Left lung (tissue), 10 donors: ENCODE measurements around the gene TNK1. TPM values are rescaled to one million over a fixed set of nuclear protein-coding genes. Genes with fewer than 3 reads are reported as not detected.
"Not testable (repeated sequence)": the region's sequence is repeated elsewhere in the genome, so short reads cannot be mapped to it uniquely, and the experiment has no call there.

Experiments used
- ATAC-seq: fragments of 200-7000 bp; cut with Tn5 transposase; one replicate; pipeline ENCODE4 v1.9.1; 2020; ENCODE audit warnings: moderate library complexity
- DNase-seq, 4 donors: peaks; one replicate each; pipeline ENCODE4 v3.0.0-alpha.2; 2013 to 2020
- H3K27ac ChIP-seq, 2 donors: fragments of 200-600 bp; sonication (generic) in 1 of 2; one replicate each; pipeline versions ENCODE4 v1.5.0 to v1.8.0; 2020 to 2021
- H3K27me3 ChIP-seq, 2 donors: fragments of 200-600 bp; sonication (generic) in 1 of 2; one replicate each; pipeline versions ENCODE4 v1.5.0 to v1.8.0; 2020 to 2021
- H3K36me3 ChIP-seq, 2 donors: fragments of 200-600 bp; sonication (generic) in 1 of 2; one replicate each; pipeline versions ENCODE4 v1.5.0 to v1.8.0; 2020 to 2021
- H3K4me1 ChIP-seq, 2 donors: fragments of 200-600 bp; one replicate each; pipeline ENCODE4 v1.8.0; 2021
- H3K4me3 ChIP-seq, 2 donors: fragments of 200-600 bp; sonication (generic) in 1 of 2; one replicate each; pipeline versions ENCODE4 v1.5.0 to v1.8.0; 2020 to 2021; ENCODE audit warnings: mild to moderate bottlenecking in 1 of 2
- H3K9me3 ChIP-seq, 2 donors: fragments of 200-600 bp; sonication (generic) in 1 of 2; one replicate each; pipeline versions ENCODE4 v1.5.0 to v1.8.0; 2020 to 2021
- intact Hi-C, 2 donors: fragments of 100-400 bp; cut with DNase I; formaldehyde crosslinking; loops; one replicate each; pipeline versions ENCODE4 v1.11.2 to v1.14.2; 2022
- polyA plus RNA-seq, 6 donors: library from polyadenylated mRNA; unstranded; fragments of 120-200 nt; gene quantifications; one replicate each; pipeline ENCODE4 v1.2.1, GENCODE V29; 2013; ENCODE audit not compliant: insufficient read length in 6 of 6
- total RNA-seq, 2 donors: library from RNA; stranded (reverse); fragmentation: NEBNext Ultra II Directional; extraction: Animal tissue kit (Norgen Biotek cat#: 25700); gene quantifications; one replicate each; pipeline ENCODE4 v1.2.1, GENCODE V29; 2021
- TF ChIP-seq, protein P1 (sequence below), 2 donors: fragments of 200-600 bp; sonication (generic) in 1 of 2; IDR thresholded peaks; one replicate each; pipeline versions ENCODE4 v1.5.0 to v1.8.0; 2021; ENCODE audit warnings: antibody characterized with exemption in 2 of 2
- donor health status: DM: no; HTN: yes; CAD: no.
- donor health status: DM: no; HTN: no; CAD: no.

TNK1 gene
- total and polyA plus RNA-seq, 8 donors = 5.3 to 8.7 (median 6.3) TPM

DNA sequence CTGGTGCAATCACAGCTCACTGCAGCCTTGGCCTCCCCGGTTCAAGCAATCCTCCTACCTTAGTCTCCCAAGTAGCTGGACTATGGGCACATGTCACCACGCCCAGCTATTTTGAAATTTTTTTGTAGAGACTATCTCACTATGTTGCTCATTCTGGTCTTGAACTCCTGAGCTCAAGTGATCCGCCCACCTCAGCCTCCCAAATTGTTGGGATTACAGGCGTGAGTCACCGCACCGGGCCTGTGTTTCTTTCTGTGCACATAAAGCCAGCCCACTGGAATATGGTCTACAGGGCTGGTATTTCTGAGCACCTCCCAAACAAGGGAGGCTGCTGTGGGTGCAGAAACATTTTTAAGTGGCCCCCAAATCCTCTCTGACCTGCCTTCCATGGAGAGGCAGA, 17.6 kb upstream of the TNK1 start:
- H3K27ac ChIP-seq = no peak overlapping the region
- no peaks in the 10 kb centered on the region for H3K4me1 ChIP-seq
- TF ChIP-seq, protein P1, sequence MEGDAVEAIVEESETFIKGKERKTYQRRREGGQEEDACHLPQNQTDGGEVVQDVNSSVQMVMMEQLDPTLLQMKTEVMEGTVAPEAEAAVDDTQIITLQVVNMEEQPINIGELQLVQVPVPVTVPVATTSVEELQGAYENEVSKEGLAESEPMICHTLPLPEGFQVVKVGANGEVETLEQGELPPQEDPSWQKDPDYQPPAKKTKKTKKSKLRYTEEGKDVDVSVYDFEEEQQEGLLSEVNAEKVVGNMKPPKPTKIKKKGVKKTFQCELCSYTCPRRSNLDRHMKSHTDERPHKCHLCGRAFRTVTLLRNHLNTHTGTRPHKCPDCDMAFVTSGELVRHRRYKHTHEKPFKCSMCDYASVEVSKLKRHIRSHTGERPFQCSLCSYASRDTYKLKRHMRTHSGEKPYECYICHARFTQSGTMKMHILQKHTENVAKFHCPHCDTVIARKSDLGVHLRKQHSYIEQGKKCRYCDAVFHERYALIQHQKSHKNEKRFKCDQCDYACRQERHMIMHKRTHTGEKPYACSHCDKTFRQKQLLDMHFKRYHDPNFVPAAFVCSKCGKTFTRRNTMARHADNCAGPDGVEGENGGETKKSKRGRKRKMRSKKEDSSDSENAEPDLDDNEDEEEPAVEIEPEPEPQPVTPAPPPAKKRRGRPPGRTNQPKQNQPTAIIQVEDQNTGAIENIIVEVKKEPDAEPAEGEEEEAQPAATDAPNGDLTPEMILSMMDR (IDR thresholded peaks at IDR 0.05) = no peak
- no peaks in the 10 kb centered on the region for H3K36me3 ChIP-seq
- ATAC-seq = no peak
- DNase-seq = no peak
- H3K4me3 ChIP-seq = no peak overlapping the region
- H3K27me3 ChIP-seq = peaks cover 0 to 4% of the 10 kb centered on the region in 2 donors
- intact Hi-C loops = no loop called here
- H3K9me3 ChIP-seq = no peaks in the 10 kb centered on the region

DNA sequence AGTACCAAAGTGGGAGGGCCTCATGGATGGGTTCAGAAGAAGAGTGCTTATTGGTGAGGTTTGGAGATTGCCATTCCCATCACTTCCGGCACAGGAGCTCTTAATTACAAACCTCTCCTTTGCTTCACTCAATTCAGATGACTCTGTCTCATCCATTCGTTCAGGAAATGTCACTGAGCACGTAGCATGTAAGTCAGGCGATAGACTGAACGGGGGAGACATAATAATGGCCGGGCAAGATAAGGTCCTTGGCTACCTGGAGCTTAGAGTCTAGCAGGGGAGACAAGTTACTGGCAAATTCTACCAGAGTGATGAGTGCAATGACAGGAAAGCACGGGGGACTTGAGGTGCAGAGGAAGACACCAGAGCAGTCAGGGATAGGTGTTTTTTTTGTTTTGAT, 14.9 kb upstream of the TNK1 start:
- H3K4me3 ChIP-seq, H3K4me1 ChIP-seq, H3K27ac ChIP-seq, H3K36me3 ChIP-seq, H3K9me3 ChIP-seq, intact Hi-C loops, H3K27me3 ChIP-seq, DNase-seq, ATAC-seq: not testable (repeated sequence)

DNA sequence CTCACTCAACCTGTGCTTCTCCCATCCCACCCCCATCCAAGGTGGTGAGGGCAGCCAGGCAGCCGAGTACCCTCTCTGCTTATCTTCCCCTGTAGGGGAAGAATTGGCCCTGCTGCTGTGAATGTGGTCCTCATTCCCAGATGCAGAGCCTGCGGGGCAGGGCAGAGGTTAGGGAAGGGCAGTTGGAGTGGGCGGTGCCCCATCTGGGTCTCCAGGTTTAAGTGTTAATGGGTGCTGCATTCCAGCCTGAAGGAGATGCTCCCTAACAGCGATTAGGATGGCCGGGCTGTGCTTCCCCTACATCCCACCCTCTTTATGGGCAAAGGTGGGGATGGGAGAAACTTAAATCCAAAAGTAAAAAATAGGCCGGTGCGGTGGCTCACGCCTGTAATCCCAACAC, 13.8 kb upstream of the TNK1 start:
- Histone ChIP-seq H3K27me3 (no peaks in the 10 kb centered on the region), H3K4me1 (no peaks in the 10 kb centered on the region), H3K4me3 (no peak overlapping the region), H3K27ac (no peak overlapping the region), H3K36me3 (no peaks in the 10 kb centered on the region), H3K9me3 (no peaks in the 10 kb centered on the region)
- no peak for DNase-seq
- intact Hi-C loops = no loop called here
- ATAC-seq = no peak
- TF ChIP-seq, protein P1 (IDR thresholded peaks at IDR 0.05) = no peak

DNA sequence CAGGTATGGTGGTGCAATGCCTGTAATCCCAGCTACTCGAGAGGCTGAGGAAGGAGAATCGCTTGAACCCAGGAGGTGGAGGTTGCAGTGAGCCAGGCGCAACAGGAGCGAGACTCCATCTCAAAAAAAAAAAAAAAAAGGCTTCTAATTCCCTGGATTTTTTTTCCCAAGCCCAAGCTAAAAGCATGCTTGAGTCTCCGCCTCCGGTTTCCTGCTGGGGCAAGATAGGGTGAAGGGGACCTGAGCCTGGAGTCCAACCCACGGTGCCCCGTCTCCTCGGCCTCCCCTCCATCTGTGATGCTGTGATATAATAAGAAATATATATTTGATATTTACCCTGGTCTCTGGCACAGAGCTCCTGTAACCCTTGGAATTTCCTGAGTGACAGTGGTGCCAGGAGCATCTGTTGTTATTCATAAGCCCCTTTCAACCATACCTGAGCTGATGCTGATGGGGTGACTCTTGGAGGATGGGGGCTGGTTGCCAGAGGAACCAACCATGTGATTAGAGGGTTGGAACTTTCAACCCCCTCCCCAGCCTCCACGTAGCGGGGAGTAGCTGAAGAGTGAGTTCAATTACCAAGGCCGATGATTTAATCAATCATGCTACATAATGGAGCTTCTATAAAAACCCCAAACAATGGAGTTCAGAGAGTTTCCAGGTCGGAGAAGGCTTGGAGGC, 12.8 kb upstream of the TNK1 start:
- Histone ChIP-seq H3K4me3 (no peak overlapping the region), H3K4me1 (no peaks in the 10 kb centered on the region), H3K27me3 (no peaks in the 10 kb centered on the region), H3K36me3 (no peaks in the 10 kb centered on the region), H3K9me3 (no peaks in the 10 kb centered on the region), H3K27ac (no peak overlapping the region)
- intact Hi-C loops = no loop called here
- DNase-seq (no peak), ATAC-seq (no peak)
- TF ChIP-seq, protein P1 (IDR thresholded peaks at IDR 0.05) = no peak

DNA sequence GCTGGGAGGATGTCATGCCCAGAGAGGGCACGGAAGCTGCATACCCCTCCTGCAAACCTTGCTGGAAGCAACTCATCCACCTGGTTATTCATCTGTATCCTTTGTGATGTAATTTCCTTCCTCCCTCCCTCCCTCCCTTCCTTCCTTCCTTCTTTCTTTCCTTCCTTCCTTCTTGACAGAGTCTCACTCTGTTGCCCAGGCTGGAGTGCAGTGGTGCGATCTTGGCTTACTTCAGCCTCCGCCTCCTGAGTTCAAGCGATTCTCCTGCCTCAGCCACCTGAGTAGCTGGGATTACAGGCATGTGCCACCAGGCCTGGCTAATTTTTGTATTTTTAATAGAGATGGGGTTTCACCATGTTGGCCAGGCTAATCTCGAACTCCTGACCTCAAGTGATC, 12.3 kb upstream of the TNK1 start:
- H3K27me3 ChIP-seq, H3K4me3 ChIP-seq, H3K27ac ChIP-seq, H3K4me1 ChIP-seq, ATAC-seq, H3K9me3 ChIP-seq, DNase-seq, intact Hi-C loops, H3K36me3 ChIP-seq: not testable (repeated sequence)

DNA sequence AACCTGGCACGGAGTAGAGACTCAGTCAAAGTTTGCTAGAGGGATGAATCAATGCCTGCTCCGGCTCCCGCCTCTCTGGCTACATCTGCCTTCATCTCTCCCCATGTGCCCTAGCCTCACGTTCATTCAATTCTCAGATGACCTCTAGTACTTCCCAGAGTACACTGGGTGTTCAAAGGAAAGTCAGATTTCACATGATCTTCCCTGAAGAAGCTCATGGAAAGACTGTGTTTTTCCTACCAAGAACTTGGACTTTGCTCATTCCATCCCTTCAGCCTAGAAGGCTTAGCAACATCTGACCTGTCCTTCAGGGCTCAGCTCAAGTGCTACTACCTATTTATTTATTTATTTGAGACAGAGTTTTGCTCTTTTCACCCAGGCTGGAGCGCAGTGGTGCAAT, 11.1 kb upstream of the TNK1 start:
- Histone ChIP-seq H3K27ac (no peak overlapping the region), H3K4me1 (no peaks in the 10 kb centered on the region), H3K36me3 (no peaks in the 10 kb centered on the region), H3K4me3 (no peak overlapping the region), H3K27me3 (no peaks in the 10 kb centered on the region), H3K9me3 (no peaks in the 10 kb centered on the region)
- DNase-seq = no peak
- ATAC-seq = no peak
- TF ChIP-seq, protein P1 (IDR thresholded peaks at IDR 0.05) = no peak
- intact Hi-C loops = no loop called here
